K562 (cell line): ENCODE measurements around the gene CACNA1E. TPM values are rescaled to one million over a fixed set of nuclear protein-coding genes. Genes with fewer than 3 reads are reported as not detected.

Experiments used
- ATAC-seq: fragments of 200-7000 bp; cut with Tn5 transposase; 3 replicates; pipeline ENCODE4 v1.9.1; 2020; ENCODE audit warnings: moderate library complexity
- BruUV-seq: library from RNA; stranded (reverse); fragments of 400-500 nt; replicated peaks from 2 replicates; lab custom pipeline; 2021; lab: Mats Ljungman, UMichigan
- CTCF ChIA-PET: fragments of 300-600 bp; formaldehyde crosslinking; extraction: SDS; loops from one replicate; lab custom pipeline; 2021; ENCODE audit warnings: low intra/inter-chr PET ratio; lab: Yijun Ruan, JAX
- POLR2A ChIA-PET: fragments of 300-600, 350-650 bp; sonication (Branson Sonifier 250); formaldehyde crosslinking; extraction: SDS; loops from one replicate; lab custom pipeline; 2021; ENCODE audit warnings: antibody characterized with exemption, inconsistent platforms; lab: Yijun Ruan, JAX
- DNase-seq, 4 experiments: peaks; one replicate each; pipeline versions ENCODE4 v3.0.0 to v3.0.0-alpha.2; 2011 to 2018; ENCODE audit warnings: low spot score in 3 of 4, mixed read lengths in 3 of 4; ENCODE audit errors: extremely low read depth in 1 of 4
- FAIRE-seq: peaks from 2 replicates; lab custom pipeline; 2011; peaks lifted over from hg19 to GRCh38; lab: Jason Lieb, UNC
- H2AFZ ChIP-seq: 2 replicates; pipeline ENCODE4 v1.6.0; 2011; ENCODE audit warnings: low read depth, low read length, control low read depth, inconsistent platforms
- H3K27ac ChIP-seq: fragments of 200-600 bp; 3 replicates; pipeline ENCODE4 v1.8.0; 2011; ENCODE audit warnings: low read depth, mild to moderate bottlenecking, control low read depth, inconsistent platforms, low read length, moderate library complexity, mixed read lengths; ENCODE audit errors: extremely low read depth
- H3K27me3 ChIP-seq, 2 experiments: fragments of 300-600 bp in 1 of 2; 2 replicates in 1 of 2; 3 replicates in 1 of 2; pipeline versions ENCODE4 v1.6.0 to v1.8.0; 2011; ENCODE audit warnings: inconsistent platforms in 2 of 2, low read length in 2 of 2, mild to moderate bottlenecking in 1 of 2, mixed read lengths in 1 of 2, moderate library complexity in 1 of 2; ENCODE audit not compliant: control insufficient read depth in 2 of 2, insufficient read depth in 2 of 2
- H3K36me3 ChIP-seq: fragments of 300-600 bp; 3 replicates; pipeline ENCODE4 v1.8.0; 2011; ENCODE audit warnings: mild to moderate bottlenecking, low read length, inconsistent platforms; ENCODE audit not compliant: control insufficient read depth, insufficient read depth
- H3K4me1 ChIP-seq, 2 experiments: fragments of 200-600 bp in 1 of 2; replicated peaks in 1 of 2; 2 replicates in 1 of 2; 3 replicates in 1 of 2; pipeline versions ENCODE4 v1.5.1 to v1.8.0; 2011; ENCODE audit warnings: inconsistent platforms in 2 of 2, low read length in 2 of 2, mild to moderate bottlenecking in 1 of 2, mixed read lengths in 1 of 2, moderate library complexity in 1 of 2; ENCODE audit not compliant: control insufficient read depth in 2 of 2, insufficient read depth in 2 of 2
- H3K4me2 ChIP-seq: 2 replicates; pipeline ENCODE4 v1.6.1; 2011; ENCODE audit warnings: low read length, control low read depth, inconsistent platforms, mixed read lengths; ENCODE audit not compliant: insufficient read depth
- H3K4me3 ChIP-seq: fragments of 200-600 bp; sonication (generic), shearing (Covaris generic); 2 replicates; pipeline ENCODE4 v1.5.1; 2016; ENCODE audit warnings: control low read depth, inconsistent platforms
- H3K79me2 ChIP-seq: fragments of 200-600 bp; 3 replicates; pipeline ENCODE4 v1.8.0; 2011; ENCODE audit warnings: low read length, inconsistent platforms; ENCODE audit not compliant: control insufficient read depth, insufficient read depth
- H3K9ac ChIP-seq, 2 experiments: 2 replicates each; pipeline versions ENCODE4 v1.6.0 to v1.6.1; 2011; ENCODE audit warnings: low read depth in 2 of 2, low read length in 2 of 2, control low read depth in 1 of 2, inconsistent platforms in 1 of 2, mild to moderate bottlenecking in 1 of 2, mixed read lengths in 1 of 2; ENCODE audit not compliant: insufficient read depth in 1 of 2
- H3K9me1 ChIP-seq: one replicate; pipeline ENCODE4 v1.6.0; 2011; ENCODE audit warnings: inconsistent platforms, mild to moderate bottlenecking, low read length, moderate library complexity; ENCODE audit not compliant: control insufficient read depth, insufficient read depth
- H3K9me3 ChIP-seq: replicated peaks from 2 replicates; pipeline ENCODE4 v1.5.1; 2011; ENCODE audit warnings: low read depth, low read length, inconsistent platforms; ENCODE audit not compliant: control insufficient read depth, insufficient read depth
- H4K20me1 ChIP-seq: replicated peaks from 2 replicates; pipeline ENCODE4 v1.6.1; 2011; ENCODE audit warnings: low read length, inconsistent platforms, mixed read lengths; ENCODE audit not compliant: control insufficient read depth, insufficient read depth
- ELF4 ChIP-seq: fragments of 450-650 bp; formaldehyde crosslinking; IDR thresholded peaks from 2 replicates; pipeline ENCODE4 v1.4.0; 2022; ENCODE audit warnings: missing genetic modification characterization
- HMG20B ChIP-seq: fragments of 250-450 bp; sonication (Bioruptor Pico); IDR thresholded peaks from 2 replicates; pipeline ENCODE4 v1.5.0; 2021; ENCODE audit warnings: mild to moderate bottlenecking
- PCBP2 ChIP-seq: fragments of 200-400 bp; formaldehyde crosslinking; IDR thresholded peaks from 2 replicates; pipeline ENCODE4 v1.6.1; 2018; ENCODE audit warnings: low read length, low read depth, mild to moderate bottlenecking, moderate library complexity; ENCODE audit not compliant: poor library complexity, severe bottlenecking
- TBL1XR1 ChIP-seq, 2 experiments: IDR thresholded peaks; 2 replicates each; pipeline ENCODE4 v1.6.1; 2012; ENCODE audit warnings: improper control_type of control experiment in 2 of 2, low read length in 2 of 2, mild to moderate bottlenecking in 1 of 2
- ZFP1 ChIP-seq: fragments of 450-650 bp; formaldehyde crosslinking; IDR thresholded peaks from 2 replicates; pipeline ENCODE4 v1.4.0; 2020; ENCODE audit warnings: mild to moderate bottlenecking, mixed read lengths
- ZNF165 ChIP-seq: fragments of 250-450 bp; sonication (Bioruptor Pico); IDR thresholded peaks from 2 replicates; pipeline ENCODE4 v1.4.0; 2020; ENCODE audit warnings: borderline replicate concordance
- ZNF24 ChIP-seq: fragments of 450-650 bp; IDR thresholded peaks from 2 replicates; pipeline ENCODE4 v1.6.1; 2016
- ZNF384 ChIP-seq: IDR thresholded peaks from 2 replicates; pipeline ENCODE4 v1.6.1; 2012; ENCODE audit warnings: low read depth, low read length, improper control_type of control experiment
- ZNF507 ChIP-seq: conservative IDR thresholded peaks from 2 replicates; pipeline ENCODE4 v1.6.1; 2017; ENCODE audit warnings: missing genetic modification characterization, missing compliant biosample characterization
- WGBS: fragments of 100-300 bp; shearing (Covaris generic); methylation state at CpG from one replicate; pipeline ENCODE4 v1.1.6; 2016; ENCODE audit warnings: low coverage, mixed read lengths; ENCODE audit not compliant: insufficient coverage; ENCODE audit errors: missing lambda C conversion rate; 5-methylcytosine and 5-hydroxymethylcytosine counted together
- in situ Hi-C: fragments of 300-500 bp; cut with MboI; formaldehyde crosslinking; loops from 4 replicates; pipeline ENCODE4 v1.15.0; 2018; ENCODE audit warnings: inconsistent platforms, mixed read lengths
- intact Hi-C: fragments of 100-400 bp; cut with micrococcal nuclease; formaldehyde crosslinking; loops from 2 replicates; pipeline ENCODE4 v1.14.2; 2022
- polyA plus RNA-seq, 8 experiments: library from polyadenylated mRNA; depleted of rRNA in 4 of 8; stranded (reverse) in 5 of 8; unstranded in 3 of 8; fragments of >200 nt; fragmentation: Nextera tagmentation in 2 of 8; fragmentation: Illumina TruSeq in 1 of 8; extraction: Ambion mirVana in 2 of 8; extraction: Trizol in 1 of 8; gene quantifications; 2 replicates each; pipeline versions ENCODE4 v1.2.1 to v1.2.3, GENCODE V29; 2011 to 2014; ENCODE audit warnings: inconsistent platforms in 1 of 8, missing spikeins in 1 of 8
- total RNA-seq, 7 experiments: library from RNA; depleted of rRNA in 6 of 7; stranded (reverse); fragments of >200 nt in 6 of 7; fragmentation: Illumina TruSeq in 2 of 7; extraction: Trizol in 2 of 7; gene quantifications; 2 replicates each; pipeline versions ENCODE4 v1.2.1 to v1.2.3, GENCODE V29; 2011 to 2021; ENCODE audit warnings: low replicate concordance in 1 of 7
- TF ChIP-seq, protein P1 (sequence below): fragments of 250-450 bp; sonication (Bioruptor Pico); IDR thresholded peaks from 2 replicates; pipeline ENCODE4 v1.8.0; 2021; ENCODE audit warnings: borderline replicate concordance, mild to moderate bottlenecking, moderate library complexity; ENCODE audit not compliant: poor library complexity, severe bottlenecking
- TF ChIP-seq, protein P2 (sequence below): fragments of 250-450 bp; sonication (Bioruptor Pico); IDR thresholded peaks from 2 replicates; pipeline ENCODE4 v1.8.0; 2022; ENCODE audit warnings: moderate library complexity, mild to moderate bottlenecking, inconsistent platforms
- TF ChIP-seq, protein P3 (sequence below), 2 experiments: fragments of 450-650 bp; IDR thresholded peaks; 2 replicates each; pipeline ENCODE4 v1.6.1; 2018; ENCODE audit warnings: mild to moderate bottlenecking in 2 of 2, low read depth in 1 of 2; ENCODE audit not compliant: partially characterized antibody in 2 of 2

The CACNA1E gene
- total and polyA plus RNA-seq, 9 of the 15 experiments (the other 6 are each of a cell fraction or from before 2014, with no cell fraction given): under 0.01 to 0.04 TPM; not detected in 7

DNA sequence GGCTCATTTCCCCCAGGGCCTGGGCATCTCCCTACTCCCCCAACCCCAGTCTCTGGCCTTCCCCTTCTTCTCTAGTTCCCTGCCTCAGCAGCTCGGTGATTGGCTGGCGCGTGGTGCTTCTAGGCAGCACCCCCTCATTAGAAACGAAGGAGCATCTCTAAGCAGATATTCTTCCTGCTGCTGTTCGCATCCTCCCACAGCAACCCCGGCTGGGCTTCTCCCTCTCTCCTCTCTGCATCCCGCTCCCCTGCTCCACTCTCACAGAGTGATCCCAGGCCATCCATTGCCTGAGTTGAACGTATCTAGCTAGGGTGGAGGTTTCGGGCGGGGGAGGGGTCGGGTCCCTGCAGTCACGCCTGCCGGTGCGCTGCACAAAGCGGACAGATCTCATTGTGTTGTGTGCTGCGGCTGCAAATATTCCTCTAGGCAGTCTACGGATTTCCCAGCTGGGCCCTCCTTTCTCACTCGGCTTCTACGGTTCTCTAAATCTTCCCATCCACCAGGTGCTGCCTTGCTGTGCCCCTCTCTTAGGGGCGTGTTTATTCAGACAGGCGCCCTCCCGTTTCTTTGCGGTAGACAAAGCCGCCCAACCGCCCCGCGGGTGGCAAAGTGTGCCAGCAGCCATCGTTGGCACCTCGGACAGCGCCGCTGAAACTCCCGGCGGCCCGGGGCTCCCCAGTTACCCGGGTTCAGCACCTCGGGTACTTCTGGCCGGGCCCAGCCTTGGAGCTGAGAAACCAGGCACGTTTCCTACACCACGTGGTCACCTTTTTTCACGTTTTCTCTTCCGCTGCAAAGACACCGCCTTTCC, 2.2 kb downstream of the CACNA1E start (continued):
- TF ChIP-seq, protein P1, sequence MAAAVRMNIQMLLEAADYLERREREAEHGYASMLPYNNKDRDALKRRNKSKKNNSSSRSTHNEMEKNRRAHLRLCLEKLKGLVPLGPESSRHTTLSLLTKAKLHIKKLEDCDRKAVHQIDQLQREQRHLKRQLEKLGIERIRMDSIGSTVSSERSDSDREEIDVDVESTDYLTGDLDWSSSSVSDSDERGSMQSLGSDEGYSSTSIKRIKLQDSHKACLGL (CRISPR knock-in tag): no peak
- TF ChIP-seq ZFP1 (CRISPR knock-in tag): no peak
- TF ChIP-seq, protein P2, sequence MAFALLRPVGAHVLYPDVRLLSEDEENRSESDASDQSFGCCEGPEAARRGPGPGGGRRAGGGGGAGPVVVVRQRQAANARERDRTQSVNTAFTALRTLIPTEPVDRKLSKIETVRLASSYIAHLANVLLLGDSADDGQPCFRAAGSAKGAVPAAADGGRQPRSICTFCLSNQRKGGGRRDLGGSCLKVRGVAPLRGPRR (CRISPR knock-in tag): no peak
- TF ChIP-seq ELF4 (CRISPR knock-in tag): no peak

DNA sequence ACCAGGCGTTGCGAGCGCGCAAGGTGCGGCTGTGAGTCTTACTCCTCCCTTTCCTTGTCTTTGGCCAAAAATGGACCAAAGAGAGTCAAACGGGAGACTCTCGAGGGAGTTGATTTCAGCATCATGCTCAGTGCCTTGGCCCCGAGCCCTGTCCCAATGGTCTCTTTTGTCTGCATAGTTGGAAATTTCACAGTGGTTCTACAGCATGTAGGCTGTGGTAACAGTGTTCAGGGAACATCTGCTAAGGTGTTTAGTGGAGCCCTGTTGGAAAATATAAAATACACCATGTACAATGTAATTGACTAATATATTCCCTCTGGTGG, 2.7 kb downstream of the CACNA1E start:
- Histone ChIP-seq H2AFZ (no peak overlapping the region), H3K9me3 (no peaks in the 10 kb centered on the region), H3K27me3 (peaks cover 32 to 52% of the 10 kb centered on the region in 2 experiments), H3K4me1 (peaks cover 0 to 15% of the 10 kb centered on the region in 2 experiments; a peak in 2 of 5 replicates), H4K20me1 (no peaks in the 10 kb centered on the region), H3K9me1 (no peaks in the 10 kb centered on the region), H3K79me2 (no peaks in the 10 kb centered on the region), H3K27ac (no peak overlapping the region), H3K4me3 (no peak overlapping the region), H3K36me3 (no peaks in the 10 kb centered on the region), H3K4me2 (no peak overlapping the region), H3K9ac (no peak overlapping the region)
- DNase-seq (no peak), FAIRE-seq (no peak), ATAC-seq (no peak)
- POLR2A ChIA-PET: no interaction called here
- intact Hi-C loops (no loop called here), in situ Hi-C loops (no loop called here)
- CTCF ChIA-PET: no interaction called here
- WGBS: 0% methylated on average over 8 of the region's 8 CpGs
- no TSS peak for BruUV-seq
- no peak for TF ChIP-seq ZNF24
- no peak for TF ChIP-seq ZNF507 (tag)
- TF ChIP-seq PCBP2: no peak
- TF ChIP-seq ZNF384: no peak
- TF ChIP-seq, protein P3, sequence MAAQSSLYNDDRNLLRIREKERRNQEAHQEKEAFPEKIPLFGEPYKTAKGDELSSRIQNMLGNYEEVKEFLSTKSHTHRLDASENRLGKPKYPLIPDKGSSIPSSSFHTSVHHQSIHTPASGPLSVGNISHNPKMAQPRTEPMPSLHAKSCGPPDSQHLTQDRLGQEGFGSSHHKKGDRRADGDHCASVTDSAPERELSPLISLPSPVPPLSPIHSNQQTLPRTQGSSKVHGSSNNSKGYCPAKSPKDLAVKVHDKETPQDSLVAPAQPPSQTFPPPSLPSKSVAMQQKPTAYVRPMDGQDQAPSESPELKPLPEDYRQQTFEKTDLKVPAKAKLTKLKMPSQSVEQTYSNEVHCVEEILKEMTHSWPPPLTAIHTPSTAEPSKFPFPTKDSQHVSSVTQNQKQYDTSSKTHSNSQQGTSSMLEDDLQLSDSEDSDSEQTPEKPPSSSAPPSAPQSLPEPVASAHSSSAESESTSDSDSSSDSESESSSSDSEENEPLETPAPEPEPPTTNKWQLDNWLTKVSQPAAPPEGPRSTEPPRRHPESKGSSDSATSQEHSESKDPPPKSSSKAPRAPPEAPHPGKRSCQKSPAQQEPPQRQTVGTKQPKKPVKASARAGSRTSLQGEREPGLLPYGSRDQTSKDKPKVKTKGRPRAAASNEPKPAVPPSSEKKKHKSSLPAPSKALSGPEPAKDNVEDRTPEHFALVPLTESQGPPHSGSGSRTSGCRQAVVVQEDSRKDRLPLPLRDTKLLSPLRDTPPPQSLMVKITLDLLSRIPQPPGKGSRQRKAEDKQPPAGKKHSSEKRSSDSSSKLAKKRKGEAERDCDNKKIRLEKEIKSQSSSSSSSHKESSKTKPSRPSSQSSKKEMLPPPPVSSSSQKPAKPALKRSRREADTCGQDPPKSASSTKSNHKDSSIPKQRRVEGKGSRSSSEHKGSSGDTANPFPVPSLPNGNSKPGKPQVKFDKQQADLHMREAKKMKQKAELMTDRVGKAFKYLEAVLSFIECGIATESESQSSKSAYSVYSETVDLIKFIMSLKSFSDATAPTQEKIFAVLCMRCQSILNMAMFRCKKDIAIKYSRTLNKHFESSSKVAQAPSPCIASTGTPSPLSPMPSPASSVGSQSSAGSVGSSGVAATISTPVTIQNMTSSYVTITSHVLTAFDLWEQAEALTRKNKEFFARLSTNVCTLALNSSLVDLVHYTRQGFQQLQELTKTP (IDR thresholded peaks at IDR 0.05; ENCODE audit: low read depth in 1 of 2, partially characterized antibody in 2 of 2): no peak
- no peak for TF ChIP-seq TBL1XR1 (IDR thresholded peaks at IDR 0.05; ENCODE audit: low read length in 2 of 2)
- TF ChIP-seq HMG20B (CRISPR knock-in tag): no peak
- no peak for TF ChIP-seq ZNF165 (CRISPR knock-in tag)
